Measurements from ENCODE around the gene PDE6B.
"Not testable (repeated sequence)": the region's sequence is repeated elsewhere in the genome, so short reads cannot be mapped to it uniquely, and the experiment has no call there.

The PDE6B gene

DNA sequence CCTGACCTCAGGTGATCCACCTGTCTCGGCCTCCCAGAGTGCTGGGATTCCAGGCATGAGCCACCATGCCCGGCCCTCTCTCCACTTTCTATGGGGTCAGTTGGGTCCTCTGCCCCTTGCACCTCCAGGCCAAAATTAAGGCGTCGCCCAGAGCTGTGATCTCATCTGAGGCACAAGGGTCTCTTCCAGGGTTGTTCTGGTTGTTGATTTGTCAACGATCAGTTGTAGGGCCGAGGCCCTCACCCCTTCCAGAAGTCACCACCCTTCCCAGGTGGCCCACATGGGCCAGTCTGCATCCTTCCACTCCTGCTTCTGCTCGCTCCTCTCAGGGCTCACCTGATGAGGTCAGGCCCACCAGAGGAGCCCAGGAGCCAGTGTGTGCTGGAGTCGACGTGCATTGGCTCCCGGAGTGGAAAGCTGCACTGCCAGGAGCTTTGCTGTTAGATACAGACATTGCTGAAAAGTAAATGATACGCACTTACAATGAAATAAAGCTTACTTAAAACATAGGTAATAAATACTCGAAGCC, 35.0 kb upstream of the PDE6B start:
- Histone ChIP-seq H4K20me1 (ENCODE audit: low read depth, low read length) (no peaks in the 10 kb centered on the region), H3K9ac (ENCODE audit: low read length) (no peak overlapping the region), H3K27ac (ENCODE audit: low read depth, low read length) (no peak overlapping the region), H3F3A (ENCODE audit: insufficient read depth) (no peaks in the 10 kb centered on the region), H2AFZ (ENCODE audit: low read depth, low read length, severe bottlenecking) (no peak overlapping the region), H3K79me2 (ENCODE audit: insufficient read depth, low read length) (no peaks in the 10 kb centered on the region), H3K9me3 (ENCODE audit: insufficient read depth, low read length) (no peaks in the 10 kb centered on the region), H3K9me2 (replicated peaks; ENCODE audit: insufficient read depth, low read length) (no peaks in the 10 kb centered on the region), H3K4me2 (ENCODE audit: low read depth, low read length, poor library complexity, severe bottlenecking) (no peak overlapping the region), H3K36me3 (ENCODE audit: low read length) (no peaks in the 10 kb centered on the region), H3K27me3 (ENCODE audit: low read length) (no peaks in the 10 kb centered on the region), H3K4me3 (ENCODE audit: insufficient read depth, low read length, poor library complexity, severe bottlenecking) (no peak overlapping the region)
- TF ChIP-seq EZH2phosphoT487 (conservative IDR thresholded peaks at IDR 0.05; ENCODE audit: low read length) (no peak), CTCF (IDR thresholded peaks at IDR 0.05; ENCODE audit: insufficient read depth, low read length, poor library complexity, severe bottlenecking) (no peak)

DNA sequence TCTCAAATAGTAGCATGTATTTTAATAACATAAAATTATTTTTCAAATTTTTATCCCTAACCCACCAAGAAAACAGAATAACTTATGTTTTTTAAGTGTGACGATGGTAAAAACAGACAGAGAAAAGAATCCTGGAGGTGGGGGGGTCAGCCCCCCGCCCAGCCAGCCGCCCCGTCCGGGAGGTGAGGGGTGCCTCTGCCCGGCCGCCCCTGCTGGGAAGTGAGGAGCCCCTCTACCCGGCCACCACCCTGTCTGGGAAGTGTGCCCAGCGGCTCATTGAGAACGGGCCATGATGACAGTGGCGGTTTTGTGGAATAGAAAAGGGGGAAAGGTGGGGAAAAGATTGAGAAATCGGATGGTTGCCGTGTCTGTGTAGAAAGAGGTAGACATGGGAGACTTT, 33.2 kb upstream of the PDE6B start:
- not testable (repeated sequence) for H3K4me3 ChIP-seq (ENCODE audit: insufficient read depth, low read length, poor library complexity, severe bottlenecking); H3K36me3 ChIP-seq (ENCODE audit: low read length); H4K20me1 ChIP-seq (ENCODE audit: low read depth, low read length); H3K9me3 ChIP-seq (ENCODE audit: insufficient read depth, low read length); H3K9me2 ChIP-seq (replicated peaks; ENCODE audit: insufficient read depth, low read length); H3F3A ChIP-seq (ENCODE audit: insufficient read depth); H3K27me3 ChIP-seq (ENCODE audit: low read length); H3K79me2 ChIP-seq (ENCODE audit: insufficient read depth, low read length); H3K27ac ChIP-seq (ENCODE audit: low read depth, low read length); H3K4me2 ChIP-seq (ENCODE audit: low read depth, low read length, poor library complexity, severe bottlenecking); H2AFZ ChIP-seq (ENCODE audit: low read depth, low read length, severe bottlenecking); H3K9ac ChIP-seq (ENCODE audit: low read length)

GRCh38 chr4:592825-593520, 32.4 kb upstream of the PDE6B start:
- H3K9ac ChIP-seq (ENCODE audit: low read length): no peak overlapping the region
- H3K27ac ChIP-seq (ENCODE audit: low read depth, low read length): no peak overlapping the region
- H3K79me2 ChIP-seq (ENCODE audit: insufficient read depth, low read length): no peaks in the 10 kb centered on the region
- no peaks in the 10 kb centered on the region for H3F3A ChIP-seq (ENCODE audit: insufficient read depth)
- TF ChIP-seq CTCF (IDR thresholded peaks at IDR 0.05; ENCODE audit: insufficient read depth, low read length, poor library complexity, severe bottlenecking): no peak
- TF ChIP-seq EZH2phosphoT487 (conservative IDR thresholded peaks at IDR 0.05; ENCODE audit: low read length): no peak
- no peaks in the 10 kb centered on the region for H3K27me3 ChIP-seq (ENCODE audit: low read length)
- H2AFZ ChIP-seq (ENCODE audit: low read depth, low read length, severe bottlenecking): no peak overlapping the region
- H3K9me3 ChIP-seq (ENCODE audit: insufficient read depth, low read length): no peaks in the 10 kb centered on the region
- no peak overlapping the region for H3K4me2 ChIP-seq (ENCODE audit: low read depth, low read length, poor library complexity, severe bottlenecking)
- no peaks in the 10 kb centered on the region for H3K9me2 ChIP-seq (replicated peaks; ENCODE audit: insufficient read depth, low read length)
- no peaks in the 10 kb centered on the region for H4K20me1 ChIP-seq (ENCODE audit: low read depth, low read length)
- no peaks in the 10 kb centered on the region for H3K36me3 ChIP-seq (ENCODE audit: low read length)
- no peak overlapping the region for H3K4me3 ChIP-seq (ENCODE audit: insufficient read depth, low read length, poor library complexity, severe bottlenecking)

GRCh38 chr4:598925-599324, 26.4 kb upstream of the PDE6B start:
- H3K4me2 ChIP-seq (ENCODE audit: low read depth, low read length, poor library complexity, severe bottlenecking): no peak overlapping the region
- H3K9me3 ChIP-seq (ENCODE audit: insufficient read depth, low read length): no peaks in the 10 kb centered on the region
- no peaks in the 10 kb centered on the region for H3K79me2 ChIP-seq (ENCODE audit: insufficient read depth, low read length)
- H3K27me3 ChIP-seq (ENCODE audit: low read length): no peaks in the 10 kb centered on the region
- no peaks in the 10 kb centered on the region for H4K20me1 ChIP-seq (ENCODE audit: low read depth, low read length)
- H3F3A ChIP-seq (ENCODE audit: insufficient read depth): peaks cover 10% of the 10 kb centered on the region
- H3K27ac ChIP-seq (ENCODE audit: low read depth, low read length): no peak overlapping the region
- no peak overlapping the region for H3K9ac ChIP-seq (ENCODE audit: low read length)
- no peak overlapping the region for H2AFZ ChIP-seq (ENCODE audit: low read depth, low read length, severe bottlenecking)
- H3K9me2 ChIP-seq (replicated peaks; ENCODE audit: insufficient read depth, low read length): no peaks in the 10 kb centered on the region
- no peaks in the 10 kb centered on the region for H3K36me3 ChIP-seq (ENCODE audit: low read length)
- H3K4me3 ChIP-seq (ENCODE audit: insufficient read depth, low read length, poor library complexity, severe bottlenecking): no peak overlapping the region
- TF ChIP-seq CTCF (IDR thresholded peaks at IDR 0.05; ENCODE audit: insufficient read depth, low read length, poor library complexity, severe bottlenecking) (no peak), EZH2phosphoT487 (conservative IDR thresholded peaks at IDR 0.05; ENCODE audit: low read length) (no peak)
